ENCODE data around the gene TXNL1.
"Not testable (repeated sequence)": the region's sequence is repeated elsewhere in the genome, so short reads cannot be mapped to it uniquely, and the experiment has no call there.

TXNL1 gene

DNA sequence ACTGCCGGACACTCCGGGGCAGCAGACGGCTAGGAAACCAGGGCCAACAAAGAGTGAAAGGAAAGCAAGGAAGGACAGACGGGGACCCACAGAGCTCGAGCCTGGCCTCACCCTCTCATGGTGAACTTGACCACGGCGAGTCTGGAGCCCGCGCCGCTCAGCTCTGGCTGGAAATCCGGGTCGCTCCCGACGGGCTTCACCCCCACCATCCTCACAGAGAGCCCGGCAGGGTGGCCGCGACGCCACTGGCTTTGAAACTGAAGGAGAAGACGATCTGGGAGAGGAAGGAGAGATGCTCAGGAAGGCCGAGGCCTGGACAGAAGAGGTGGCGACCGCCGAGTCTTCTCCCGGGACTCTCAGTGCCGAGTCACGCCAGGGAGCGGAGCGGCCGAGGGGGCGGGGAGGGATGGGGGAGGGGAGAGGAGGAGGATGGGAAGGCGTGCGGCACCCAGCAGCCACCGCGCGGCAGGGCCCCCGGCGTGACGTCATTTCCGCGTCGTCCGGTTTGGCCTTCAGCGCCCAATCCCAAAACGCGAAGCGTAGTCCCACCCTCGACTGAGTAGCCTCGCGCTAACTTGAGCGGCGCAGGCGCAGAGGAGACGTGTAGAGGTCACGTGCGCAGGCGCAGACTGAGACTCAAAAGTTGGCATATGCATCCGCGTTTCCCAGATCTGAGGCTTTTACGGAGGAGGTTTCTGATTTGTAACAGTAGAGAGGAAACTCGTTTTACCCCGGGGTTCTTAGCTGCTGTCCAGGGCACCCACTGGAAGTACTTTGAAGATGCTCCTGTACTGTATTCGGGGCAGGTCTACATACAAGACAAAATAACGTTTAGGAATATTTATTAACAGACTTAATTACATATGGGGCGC is at the start of gene TXNL1:
Gene TXNL1 (minus strand): TSS at position 361 of the 872 bp plus-strand sequence. CDS start 152 bp downstream, at position 209.
- peak; percentile 99 for DNase-seq

DNA sequence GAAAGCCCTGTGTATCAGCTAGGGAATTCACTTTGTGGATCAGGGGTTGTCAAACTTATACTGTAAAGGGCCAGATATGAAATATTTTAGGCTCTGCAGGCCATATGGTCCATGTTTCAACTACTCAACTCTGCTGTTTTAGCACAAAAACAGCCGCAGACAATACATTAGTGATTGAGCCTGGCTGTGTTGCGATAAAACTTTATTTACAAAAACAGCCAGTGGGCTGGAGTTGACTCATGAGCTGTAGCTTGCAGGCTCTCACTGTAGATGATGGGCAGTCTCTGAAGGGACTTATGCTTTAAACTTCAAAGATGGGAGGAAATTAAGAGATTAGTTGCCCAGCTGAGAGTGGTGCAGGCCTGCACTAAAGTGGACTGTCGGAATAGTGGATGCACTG is 45.9 kb upstream of the TXNL1 start:
- no peak for DNase-seq

DNA sequence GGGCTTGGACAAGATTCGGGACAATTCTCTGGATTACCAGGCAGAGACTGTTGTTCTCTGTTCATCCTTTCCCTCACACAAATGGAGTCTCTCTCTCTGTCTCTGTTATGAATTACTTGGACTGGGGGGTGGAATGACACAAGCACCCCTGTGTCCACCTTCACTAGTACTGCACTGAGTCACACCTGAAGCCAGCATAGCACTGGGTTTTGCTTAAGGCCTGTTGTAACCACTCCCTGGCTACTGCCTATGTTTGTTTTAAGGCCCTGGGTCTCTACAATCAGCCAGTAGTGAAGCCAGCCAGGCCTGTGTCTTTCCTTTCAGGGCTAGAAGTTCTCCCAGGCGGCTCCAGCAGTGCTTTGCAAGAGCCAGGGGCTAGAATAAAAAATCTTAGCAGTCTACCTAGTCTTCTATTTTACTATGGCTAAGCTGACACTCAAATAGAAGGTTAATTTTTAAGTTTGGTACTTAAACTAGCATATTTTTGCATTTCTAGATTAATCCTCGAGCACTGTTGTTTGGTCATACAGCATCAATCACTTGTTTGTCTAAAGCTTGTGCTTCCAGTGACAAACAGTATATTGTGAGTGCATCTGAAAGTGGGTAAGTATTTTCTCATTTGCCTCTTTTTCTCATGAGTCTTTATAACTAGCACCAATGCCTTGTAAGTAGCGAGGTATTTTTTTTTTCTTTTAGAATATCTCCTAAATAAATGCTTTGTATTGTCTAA is 40.6 kb upstream of the TXNL1 start:
- DNase-seq, result no peak

- no peak for DNase-seq
Measured at GRCh38 chr18:56676639-56677038, 38.2 kb upstream of the TXNL1 start.

GRCh38 chr18:56672981-56673380 is 34.6 kb upstream of the TXNL1 start:
- no peak for DNase-seq

GRCh38 chr18:56672391-56672790 is 34.0 kb upstream of the TXNL1 start:
- no peak for DNase-seq

DNA sequence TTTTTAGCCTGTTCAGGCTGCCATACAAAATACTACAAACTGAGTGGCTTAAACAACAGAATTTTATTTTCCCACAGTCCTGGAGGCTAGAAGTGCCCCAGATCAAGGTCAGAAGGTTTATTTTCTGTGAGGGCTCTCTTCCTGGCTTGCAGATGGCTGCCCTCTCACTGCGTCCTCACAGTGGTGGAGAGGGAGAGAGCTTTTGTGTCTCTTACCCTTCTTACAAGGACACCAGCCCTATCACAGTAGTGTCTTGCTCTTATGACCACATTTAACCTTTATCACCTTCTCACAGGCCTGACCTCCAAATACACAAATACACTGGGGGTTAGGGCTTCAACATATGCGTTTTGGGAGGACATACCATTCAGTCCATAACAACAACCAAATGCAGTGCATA is 24.5 kb upstream of the TXNL1 start:
- DNase-seq, result no peak

DNA sequence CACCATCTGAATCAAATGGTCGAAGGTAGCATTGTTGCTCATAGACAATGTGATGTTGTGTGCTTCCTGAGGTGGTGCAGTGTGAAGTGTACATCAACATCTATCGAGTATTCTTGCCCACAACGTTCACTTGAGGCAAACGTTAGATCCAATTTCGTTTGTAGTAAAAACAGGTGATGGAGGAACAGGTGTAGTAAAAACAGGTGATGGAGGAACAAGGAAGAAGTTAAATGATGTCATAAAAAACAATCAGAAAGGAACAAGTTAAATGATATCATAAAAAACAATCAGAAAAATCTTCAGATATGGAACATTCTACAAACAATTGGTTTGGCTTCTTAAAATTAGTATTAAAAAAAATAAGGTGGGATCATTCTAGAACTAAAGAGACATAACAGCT is 24.1 kb upstream of the TXNL1 start:
- DNase-seq, result no peak

DNA sequence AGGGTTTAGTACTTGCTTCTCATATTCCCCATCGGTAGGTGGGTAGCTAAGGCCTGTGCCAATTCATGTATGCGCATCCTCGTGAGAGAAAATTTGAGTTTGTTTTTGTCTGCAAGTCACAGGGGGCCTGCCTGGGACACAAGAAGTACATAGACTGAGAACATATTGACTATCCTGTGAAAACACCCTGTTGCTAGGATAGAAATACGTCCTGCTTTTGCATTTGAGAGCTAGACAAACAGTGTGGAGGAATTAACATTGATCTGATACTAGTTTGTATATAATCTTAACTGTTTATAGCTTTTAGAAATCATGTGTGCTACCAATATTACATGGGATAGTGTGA is 23.6 kb upstream of the TXNL1 start:
- no peak for DNase-seq

- no peak for DNase-seq
Measured at GRCh38 chr18:56661360-56662062, 23.1 kb upstream of the TXNL1 start.

GRCh38 chr18:56660655-56661054 is 22.3 kb upstream of the TXNL1 start:
- DNase-seq, result no peak

- no peak for DNase-seq
Measured at GRCh38 chr18:56659111-56659510, 20.7 kb upstream of the TXNL1 start.

DNA sequence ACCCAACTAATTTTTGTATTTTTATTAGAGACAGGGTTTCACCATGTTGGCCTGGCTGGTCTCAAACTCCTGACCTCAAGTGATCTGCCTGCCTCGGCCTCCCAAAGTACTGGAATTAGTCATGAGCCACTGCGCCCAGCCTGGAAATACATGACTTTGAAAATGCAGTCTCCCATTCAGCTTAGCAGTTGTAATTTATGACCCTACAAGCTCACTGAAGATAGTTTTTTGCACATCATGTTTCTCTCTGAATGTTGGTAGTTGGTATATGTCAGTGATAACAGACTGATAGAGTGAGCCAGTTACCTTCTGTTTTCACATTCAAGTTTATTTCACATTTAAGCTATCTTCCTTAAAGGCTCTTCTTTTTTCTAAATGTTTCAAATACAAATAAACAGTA is 19.9 kb upstream of the TXNL1 start:
- no peak for DNase-seq

DNA sequence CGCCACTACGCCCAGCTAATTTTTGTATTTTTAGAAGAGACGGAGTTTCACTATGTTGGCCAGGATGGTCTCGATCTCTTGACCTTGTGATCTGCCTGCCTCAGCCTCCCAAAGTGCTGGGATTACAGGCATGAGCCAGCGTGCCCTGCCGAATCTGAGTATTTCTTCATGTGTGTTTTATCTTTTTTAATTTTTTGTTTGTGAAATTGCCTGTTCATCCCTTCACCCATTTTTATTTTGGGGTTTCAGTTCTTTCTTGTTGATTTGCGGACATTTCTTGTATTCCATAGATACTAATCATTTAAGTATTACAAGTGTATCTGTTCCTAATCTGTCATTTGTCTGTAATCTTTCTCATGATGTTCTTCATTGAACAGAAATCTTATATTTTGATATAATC is 15.9 kb upstream of the TXNL1 start:
- not testable (repeated sequence) for DNase-seq

DNA sequence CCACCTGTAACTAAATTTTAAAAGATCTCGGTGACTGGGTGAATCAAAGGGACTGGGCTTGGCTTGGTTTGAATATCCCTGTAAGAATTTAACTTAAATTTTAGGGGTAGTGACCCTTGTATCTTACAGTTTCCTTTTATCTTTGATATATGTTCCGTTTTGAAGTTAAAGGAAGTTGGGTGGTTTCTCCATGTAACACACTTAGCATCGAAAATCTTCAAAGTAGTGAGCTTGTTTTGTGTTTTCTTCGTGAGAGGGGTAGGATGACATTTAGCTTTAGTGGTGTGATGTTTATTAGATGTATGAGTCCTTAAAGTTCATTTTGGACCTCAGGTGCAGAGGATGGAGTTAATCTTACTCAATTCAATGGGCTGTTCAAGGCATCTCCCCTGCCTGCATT is 14.4 kb upstream of the TXNL1 start:
- DNase-seq, result no peak

DNA sequence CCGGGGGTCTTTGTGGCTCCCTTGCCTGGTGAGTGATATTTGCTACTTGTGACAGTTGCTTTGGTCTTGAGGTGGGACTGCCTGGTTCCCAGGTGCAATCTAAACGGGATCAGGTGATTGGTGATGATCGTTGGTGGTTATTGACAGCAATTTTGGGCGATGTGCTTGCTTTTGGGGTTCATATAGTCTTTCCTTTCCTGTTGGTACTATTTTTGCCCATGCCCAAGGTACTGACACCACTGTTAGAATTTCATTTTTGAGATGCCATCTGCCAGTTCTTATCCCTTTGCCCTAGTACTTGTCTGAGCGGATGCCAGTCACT is 13.3 kb upstream of the TXNL1 start:
- no peak for DNase-seq

- DNase-seq, result peak; percentile 92
Measured at GRCh38 chr18:56650944-56651770, 12.8 kb upstream of the TXNL1 start, which contains the start of gene WDR7. WDR7 (plus strand) TSS chr18:56651359; CDS start chr18:56672516, 21,157 bp downstream.

GRCh38 chr18:56649996-56650395 is 11.6 kb upstream of the TXNL1 start:
- DNase-seq, result no peak

DNA sequence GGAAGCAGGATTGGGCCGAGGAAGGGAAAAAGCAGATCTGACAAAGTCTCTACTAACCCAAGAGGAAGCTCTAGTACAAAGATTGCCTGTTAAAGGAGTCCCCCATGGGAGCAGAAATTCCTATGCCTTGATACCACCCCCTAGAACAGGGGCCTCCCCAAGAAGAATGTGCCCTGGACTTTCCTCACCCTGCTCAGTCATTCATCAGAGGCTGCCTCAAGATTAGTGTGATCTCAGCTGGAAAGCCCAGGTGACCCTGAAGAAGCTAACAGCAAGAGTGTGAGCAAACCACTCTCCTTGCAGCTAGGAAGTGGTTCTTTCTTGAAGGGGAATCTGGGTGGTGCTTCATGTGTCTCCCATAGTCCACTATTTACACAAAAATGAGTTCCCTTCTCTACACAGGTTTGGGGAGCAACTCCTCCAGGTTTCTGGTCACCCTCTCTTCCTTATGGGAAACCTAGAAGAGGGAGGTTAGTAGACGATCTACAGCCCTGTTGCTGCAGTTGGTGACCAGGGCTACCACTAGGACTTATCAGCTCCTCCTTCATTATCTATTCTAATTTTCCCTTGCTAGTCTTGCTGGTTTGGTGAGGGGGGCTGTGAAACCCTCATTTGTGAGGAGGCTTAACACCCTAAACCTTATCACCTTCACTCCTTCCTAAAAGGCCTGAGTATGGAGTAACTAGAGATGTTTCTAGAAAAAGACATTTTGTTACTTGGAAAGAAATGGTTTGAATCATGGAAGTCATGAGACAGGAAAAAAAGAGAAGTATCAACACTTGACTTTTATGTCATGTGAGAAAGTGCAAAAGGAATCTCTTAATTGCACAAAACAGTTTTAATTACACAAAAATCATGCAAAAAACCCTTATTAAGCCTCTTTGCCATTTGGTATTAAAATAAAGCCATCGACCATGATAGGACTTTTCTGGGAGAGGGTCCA is 9.8 kb upstream of the TXNL1 start:
- DNase-seq, result no peak

- DNase-seq, result no peak
Measured at GRCh38 chr18:56647071-56647470, 8.7 kb upstream of the TXNL1 start.

GRCh38 chr18:56645415-56646016 is 7.1 kb upstream of the TXNL1 start:
- DNase-seq, result no peak
